Endothelial cell of umbilical vein (primary cell): Measurements from ENCODE around the gene NDFIP1.

Experiments
- CTCF ChIP-seq, 2 donors: IDR thresholded peaks; 1 replicate in 1 of 2; 2 replicates in 1 of 2; pipeline ENCODE4 v1.5.1; 2011; ENCODE audit warnings: low read length in 2 of 2, mild to moderate bottlenecking in 2 of 2, moderate library complexity in 2 of 2, control low read depth in 1 of 2, inconsistent platforms in 1 of 2, low read depth in 1 of 2; ENCODE audit not compliant: insufficient read depth in 1 of 2; ENCODE audit errors: extremely low read depth in 1 of 2
- POLR2A ChIP-seq: IDR thresholded peaks from 2 replicates; pipeline ENCODE4 v1.6.1; 2012; ENCODE audit warnings: low read depth, mild to moderate bottlenecking, control low read depth, low read length
- POLR2AphosphoS5 ChIP-seq: IDR thresholded peaks from 2 replicates; pipeline ENCODE4 v1.6.1; 2012; ENCODE audit warnings: low read depth, mild to moderate bottlenecking, control low read depth, low read length, moderate library complexity; ENCODE audit not compliant: insufficient read depth

- no peak for TF ChIP-seq POLR2A
- no peak for TF ChIP-seq CTCF (IDR thresholded peaks at IDR 0.05; ENCODE audit: extremely low read depth in 1 of 2, insufficient read depth in 1 of 2, low read depth in 1 of 2, low read length in 2 of 2)
- no peak for TF ChIP-seq POLR2AphosphoS5
These were observed 5.4 kb upstream of the NDFIP1 start for GRCh38 chr5:142102980-142103740.
